Amygdala (tissue), 56 donors: ENCODE results near the gene PIAS4.

Source experiments
- DNase-seq, 56 donors: peaks; one replicate each; lab custom pipeline; 2025; lab: John Stamatoyannopoulos, UW

PIAS4 gene

GRCh38 chr19:4053423-4054324, 46.1 kb downstream of the PIAS4 start:
- DNase-seq: no peak

- no peak for DNase-seq
Observed at GRCh38 chr19:4054441-4055208, 47.1 kb downstream of the PIAS4 start.

GRCh38 chr19:4055209-4055552, 47.6 kb downstream of the PIAS4 start:
- DNase-seq: no peak

- DNase-seq: peak in 13 of 56 donors; percentile 38 to 74 (median 63)
Observed at GRCh38 chr19:4057931-4058692, 50.6 kb downstream of the PIAS4 start.

GRCh38 chr19:4058693-4059452, 51.3 kb downstream of the PIAS4 start:
- DNase-seq: peak in 55 of 56 donors; percentile 20 to 88 (median 70)

GRCh38 chr19:4059453-4059871, 51.9 kb downstream of the PIAS4 start:
- DNase-seq: no peak

- peak in 1 of 56 donors; percentile 26 for DNase-seq
Observed at GRCh38 chr19:4059891-4060620, 52.5 kb downstream of the PIAS4 start.

GRCh38 chr19:4060621-4061177, 53.2 kb downstream of the PIAS4 start:
- DNase-seq: no peak

GRCh38 chr19:4061178-4061682, 53.7 kb downstream of the PIAS4 start:
- peak in 6 of 56 donors; percentile 15 to 50 (median 40) for DNase-seq

- no peak for DNase-seq
Observed at GRCh38 chr19:4061683-4062418, 54.3 kb downstream of the PIAS4 start.

GRCh38 chr19:4062419-4063368, 55.2 kb downstream of the PIAS4 start:
- DNase-seq: no peak

GRCh38 chr19:4063369-4064148, 56.0 kb downstream of the PIAS4 start:
- no peak for DNase-seq

GRCh38 chr19:4064149-4064495, 56.6 kb downstream of the PIAS4 start:
- peak in 17 of 56 donors; percentile 20 to 59 (median 43) for DNase-seq

GRCh38 chr19:4064496-4065260, 57.1 kb downstream of the PIAS4 start:
- peak in 43 of 56 donors; percentile 19 to 82 (median 54) for DNase-seq

- DNase-seq: peak in 55 of 56 donors; percentile 55 to 99 (median 94)
Observed at GRCh38 chr19:4065430-4066175, 58.1 kb downstream of the PIAS4 start.
